WTC11 (cell line): ENCODE data around the gene TNS3. TPM values are rescaled to one million over a fixed set of nuclear protein-coding genes. Genes with fewer than 3 reads are reported as not detected.

ENCODE experiments used
- ATAC-seq: fragments of 200-7000 bp; cut with Tn5 transposase; 2 replicates; pipeline ENCODE4 v1.10.0; 2021; ENCODE audit warnings: mild to moderate bottlenecking, moderate library complexity
- CTCF ChIA-PET: fragments of 300-600 bp; sonication (Branson Sonifier 250); formaldehyde crosslinking; loops from one replicate; lab custom pipeline; 2021; ENCODE audit warnings: antibody characterized with exemption; lab: Charles Lee
- POLR2A ChIA-PET: fragments of 350-600 bp; sonication (Branson Sonifier 250); formaldehyde crosslinking; loops from one replicate; lab custom pipeline; 2021; ENCODE audit warnings: antibody characterized with exemption; lab: Charles Lee
- DNase-seq: peaks from one replicate; pipeline ENCODE4 v3.0.0; 2021; ENCODE audit warnings: low spot score
- H3K27ac Mint-ChIP-seq: 2 replicates; pipeline ENCODE4 v1.8.0; 2021; ENCODE audit warnings: mixed read lengths
- H3K27me3 Mint-ChIP-seq: 2 replicates; pipeline ENCODE4 v1.8.0; 2021; ENCODE audit warnings: low read depth, mild to moderate bottlenecking, moderate library complexity, mixed read lengths
- H3K36me3 Mint-ChIP-seq: 2 replicates; pipeline ENCODE4 v1.8.0; 2021; ENCODE audit warnings: mixed read lengths
- H3K4me1 Mint-ChIP-seq: 2 replicates; pipeline ENCODE4 v1.8.0; 2022; ENCODE audit warnings: mixed read lengths
- H3K4me3 Mint-ChIP-seq: 2 replicates; pipeline ENCODE4 v1.8.0; 2021; ENCODE audit warnings: mild to moderate bottlenecking, moderate library complexity, mixed read lengths
- H3K9me3 Mint-ChIP-seq: 2 replicates; pipeline ENCODE4 v1.8.0; 2021; ENCODE audit warnings: mixed read lengths
- CBFB ChIP-seq: sonication (generic); formaldehyde crosslinking; IDR thresholded peaks from 2 replicates; pipeline ENCODE4 v1.8.1; 2022; ENCODE audit warnings: mild to moderate bottlenecking, low read depth, missing genetic modification reagents
- CTCF ChIP-seq: fragments of 200-600 bp; IDR thresholded peaks from 2 replicates; pipeline ENCODE4 v1.8.0; 2022; ENCODE audit warnings: antibody characterized with exemption
- E2F4 ChIP-seq: sonication (generic); formaldehyde crosslinking; IDR thresholded peaks from 2 replicates; pipeline ENCODE4 v1.8.1; 2022; ENCODE audit warnings: low read depth, mild to moderate bottlenecking, moderate library complexity, missing genetic modification reagents, borderline replicate concordance
- ERG ChIP-seq: fragments of 250-450 bp; sonication (Bioruptor Pico); IDR thresholded peaks from 2 replicates; pipeline ENCODE4 v1.8.0; 2021; ENCODE audit warnings: mild to moderate bottlenecking
- GTF2I ChIP-seq: fragments of 250-450 bp; sonication (Bioruptor Pico); conservative IDR thresholded peaks from 2 replicates; pipeline ENCODE4 v1.4.0; 2021; ENCODE audit warnings: mild to moderate bottlenecking
- IRF1 ChIP-seq: sonication (generic); formaldehyde crosslinking; IDR thresholded peaks from 2 replicates; pipeline ENCODE4 v1.8.0; 2023; ENCODE audit warnings: missing genetic modification reagents
- NFATC4 ChIP-seq: fragments of 250-450 bp; sonication (Bioruptor Pico); IDR thresholded peaks from 2 replicates; pipeline ENCODE4 v1.9.0; 2021; ENCODE audit warnings: mild to moderate bottlenecking
- PRDM15 ChIP-seq: sonication (generic); formaldehyde crosslinking; IDR thresholded peaks from 2 replicates; pipeline ENCODE4 v1.8.0; 2022; ENCODE audit warnings: missing genetic modification reagents
- RELA ChIP-seq: sonication (generic); formaldehyde crosslinking; IDR thresholded peaks from 2 replicates; pipeline ENCODE4 v1.8.1; 2022; ENCODE audit warnings: missing genetic modification reagents, mild to moderate bottlenecking, borderline replicate concordance
- TEAD1 ChIP-seq: sonication (generic); formaldehyde crosslinking; IDR thresholded peaks from 2 replicates; pipeline ENCODE4 v1.8.0; 2022; ENCODE audit warnings: mild to moderate bottlenecking, missing genetic modification reagents
- ZBTB21 ChIP-seq: sonication (generic); formaldehyde crosslinking; IDR thresholded peaks from 2 replicates; pipeline ENCODE4 v1.8.1; 2023; ENCODE audit warnings: mild to moderate bottlenecking, missing genetic modification reagents, borderline replicate concordance
- ZNF121 ChIP-seq: sonication (generic); formaldehyde crosslinking; IDR thresholded peaks from 2 replicates; pipeline ENCODE4 v1.8.0; 2023; ENCODE audit warnings: missing genetic modification reagents
- ZNF317 ChIP-seq: sonication (generic); formaldehyde crosslinking; IDR thresholded peaks from 2 replicates; pipeline ENCODE4 v1.8.1; 2023; ENCODE audit warnings: low read depth, mild to moderate bottlenecking, moderate library complexity, missing genetic modification reagents, borderline replicate concordance
- total RNA-seq: library from RNA; stranded (reverse); gene quantifications from 3 replicates; pipeline ENCODE4 v1.2.3, GENCODE V29; 2021

Gene TNS3
- total RNA-seq, 1 experiment from 2014 or later, result 37.7 TPM

GRCh38 chr7:47303695-47304453 is 278.0 kb downstream of the TNS3 start (continued):
- TF ChIP-seq CTCF, result no peak
- TF ChIP-seq, all 79 proteins: peak for 0

- DNase-seq (no peak), ATAC-seq (no peak)
- H3K27ac Mint-ChIP-seq, result no peak overlapping the region
- 0 out of 2 replicates have a peak, but pooled peaks have one; percentile 25 for TF ChIP-seq IRF1 (CRISPR knock-in tag)
- no peak for TF ChIP-seq TEAD1 (CRISPR knock-in tag)
- no peaks in the 10 kb centered on the region for H3K9me3 Mint-ChIP-seq
- no peaks in the 10 kb centered on the region for H3K27me3 Mint-ChIP-seq
- H3K4me1 Mint-ChIP-seq, result peaks cover 12% of the 10 kb centered on the region
- no peaks in the 10 kb centered on the region; the same call in 1 of the 2 replicates for H3K36me3 Mint-ChIP-seq
- ChIA-PET POLR2A (no interaction called here), CTCF (interaction anchor here (1.0 to 1.9 kb wide), 2 partner anchors 37 to 516 kb away, joined by 3 to 6 read pairs; no protein-coding TSS in a partner anchor)
- H3K4me3 Mint-ChIP-seq, result no peak overlapping the region
Measured at GRCh38 chr7:47303014-47303694, 278.8 kb downstream of the TNS3 start.

GRCh38 chr7:47302560-47302959 is 279.4 kb downstream of the TNS3 start:
- TF ChIP-seq ERG (CRISPR knock-in tag), result no peak
- TF ChIP-seq ZNF317 (CRISPR knock-in tag), result no peak
- no peak for TF ChIP-seq GTF2I (CRISPR knock-in tag)
- no peak for TF ChIP-seq PRDM15 (CRISPR knock-in tag)
- TF ChIP-seq E2F4 (CRISPR knock-in tag), result no peak
- TF ChIP-seq ZBTB21 (CRISPR knock-in tag), result no peak
- TF ChIP-seq CBFB, result no peak
- TF ChIP-seq ZNF121, result no peak
- no peak for TF ChIP-seq RELA (CRISPR knock-in tag)
- no peak for TF ChIP-seq NFATC4 (CRISPR knock-in tag)
- TF ChIP-seq, all 79 proteins: peak for 0
- H3K27ac Mint-ChIP-seq, result no peak overlapping the region
- ATAC-seq, result no peak
- no peaks in the 10 kb centered on the region for H3K27me3 Mint-ChIP-seq
- POLR2A ChIA-PET, result no interaction called here
- no peak for DNase-seq
- H3K36me3 Mint-ChIP-seq, result no peaks in the 10 kb centered on the region; the same call in 1 of the 2 replicates
- CTCF ChIA-PET, result interaction anchor here (1.9 kb wide), 1 partner anchor 36 kb away, joined by 6 read pairs; no protein-coding TSS in a partner anchor
- peaks cover 12% of the 10 kb centered on the region for H3K4me1 Mint-ChIP-seq
- H3K9me3 Mint-ChIP-seq, result no peaks in the 10 kb centered on the region
- no peak overlapping the region for H3K4me3 Mint-ChIP-seq
